H1 (cell line): ENCODE data around the gene USP36. TPM values are rescaled to one million over a fixed set of nuclear protein-coding genes. Genes with fewer than 3 reads are reported as not detected.

Source experiments
- CTCF ChIA-PET: fragments of 300-600 bp; sonication (Branson Sonifier 250); formaldehyde crosslinking; loops from one replicate; lab custom pipeline; 2021; ENCODE audit not compliant: partially characterized antibody; lab: Charles Lee
- POLR2A ChIA-PET: fragments of 300-600 bp; sonication (Branson Sonifier 250); formaldehyde crosslinking; loops from one replicate; lab custom pipeline; 2021; ENCODE audit warnings: inconsistent platforms; ENCODE audit not compliant: partially characterized antibody; lab: Charles Lee
- DNase-seq, 2 experiments: peaks; one replicate each; pipeline versions ENCODE4 v3.0.0 to v3.0.0-alpha.2; 2010 to 2022; ENCODE audit warnings: low spot score in 2 of 2, low read depth in 1 of 2, mixed read lengths in 1 of 2
- FAIRE-seq: peaks from 2 replicates; lab custom pipeline; 2011; peaks lifted over from hg19 to GRCh38; lab: Jason Lieb, UNC
- H2AFZ ChIP-seq: 2 replicates; pipeline ENCODE4 v1.8.1; 2012; ENCODE audit warnings: low read length, inconsistent platforms
- H2AK5ac ChIP-seq: 2 replicates; pipeline ENCODE4 v1.6.1; 2013; ENCODE audit warnings: low read depth, low read length
- H2BK120ac ChIP-seq: replicated peaks from 2 replicates; pipeline ENCODE3; 2013; ENCODE audit warnings: low read depth, low read length, inconsistent platforms
- H2BK12ac ChIP-seq: 2 replicates; pipeline ENCODE4 v1.6.1; 2013; ENCODE audit warnings: low read depth, low read length
- H2BK15ac ChIP-seq: 2 replicates; pipeline ENCODE4 v1.6.1; 2013; ENCODE audit warnings: low read length
- H2BK20ac ChIP-seq: 2 replicates; pipeline ENCODE4 v1.6.1; 2013; ENCODE audit warnings: low read length
- H2BK5ac ChIP-seq: 2 replicates; pipeline ENCODE4 v1.6.1; 2013; ENCODE audit warnings: low read depth, low read length
- H3K14ac ChIP-seq: 2 replicates; pipeline ENCODE4 v1.6.1; 2013; ENCODE audit warnings: inconsistent platforms; ENCODE audit not compliant: insufficient read length
- H3K18ac ChIP-seq: 2 replicates; pipeline ENCODE4 v1.6.1; 2013; ENCODE audit warnings: low read length; ENCODE audit errors: extremely low read depth
- H3K23ac ChIP-seq: 2 replicates; pipeline ENCODE4 v1.6.1; 2013; ENCODE audit warnings: inconsistent platforms; ENCODE audit not compliant: insufficient read length
- H3K23me2 ChIP-seq: 2 replicates; pipeline ENCODE4 v1.6.1; 2013; ENCODE audit warnings: low read depth, low read length
- H3K27ac ChIP-seq: 2 replicates; pipeline ENCODE4 v1.6.1; 2011; ENCODE audit warnings: low read depth, low read length, inconsistent platforms
- H3K27me3 ChIP-seq, 4 experiments: replicated peaks in 1 of 4; 1 replicate in 1 of 4; 2 replicates in 3 of 4; pipeline versions ENCODE4 v1.6.1 to v1.8.1; 2011 to 2013; ENCODE audit warnings: low read length in 3 of 4, mild to moderate bottlenecking in 3 of 4, inconsistent platforms in 2 of 4, mixed read lengths in 2 of 4, moderate library complexity in 1 of 4; ENCODE audit not compliant: control insufficient read depth in 3 of 4, insufficient read depth in 3 of 4; ENCODE audit errors: extremely low read depth in 1 of 4
- H3K36me3 ChIP-seq, 4 experiments: 2 replicates each; pipeline versions ENCODE4 v1.6.1 to v1.8.1; 2011 to 2013; ENCODE audit warnings: mild to moderate bottlenecking in 4 of 4, low read length in 3 of 4, moderate library complexity in 2 of 4, control low read depth in 1 of 4, inconsistent platforms in 1 of 4; ENCODE audit not compliant: insufficient read depth in 4 of 4, control insufficient read depth in 2 of 4
- H3K4ac ChIP-seq: replicated peaks from 2 replicates; pipeline ENCODE3; 2013; ENCODE audit warnings: low read length, low read depth, mixed read lengths, inconsistent platforms; ENCODE audit not compliant: insufficient read length
- H3K4me1 ChIP-seq, 4 experiments: replicated peaks in 1 of 4; 1 replicate in 1 of 4; 2 replicates in 3 of 4; pipeline versions ENCODE4 v1.6.1 to v1.8.1; 2011 to 2013; ENCODE audit warnings: low read length in 3 of 4, inconsistent platforms in 2 of 4, mixed read lengths in 1 of 4; ENCODE audit not compliant: insufficient read depth in 4 of 4, control insufficient read depth in 3 of 4
- H3K4me2 ChIP-seq, 2 experiments: 2 replicates each; pipeline versions ENCODE4 v1.6.1 to v1.8.1; 2011 to 2013; ENCODE audit warnings: low read depth in 2 of 2, low read length in 2 of 2, control low read depth in 1 of 2, inconsistent platforms in 1 of 2, mild to moderate bottlenecking in 1 of 2; ENCODE audit not compliant: insufficient read depth in 1 of 2
- H3K4me3 ChIP-seq, 4 experiments: fragments of 200-600, 300-600 bp in 1 of 4; sonication (generic), shearing (Covaris generic), sonication (Bioruptor Twin) in 1 of 4; 2 replicates each; pipeline versions ENCODE4 v1.5.1 to v1.8.1; 2011 to 2016; ENCODE audit warnings: low read length in 4 of 4, low read depth in 3 of 4, control low read depth in 2 of 4, inconsistent platforms in 2 of 4, mild to moderate bottlenecking in 2 of 4, mixed read lengths in 1 of 4, moderate library complexity in 1 of 4; ENCODE audit not compliant: insufficient read depth in 2 of 4; ENCODE audit errors: extremely low read depth in 1 of 4
- H3K56ac ChIP-seq: replicated peaks from 2 replicates; pipeline ENCODE3; 2013; ENCODE audit warnings: low read depth, mild to moderate bottlenecking, mixed read lengths, low read length, inconsistent platforms; ENCODE audit not compliant: insufficient read length
- H3K79me1 ChIP-seq: 2 replicates; pipeline ENCODE4 v1.6.1; 2013; ENCODE audit warnings: low read depth, low read length, control low read depth
- H3K79me2 ChIP-seq, 2 experiments: 2 replicates each; pipeline versions ENCODE4 v1.6.1 to v1.8.1; 2012 to 2013; ENCODE audit warnings: low read length in 2 of 2, mild to moderate bottlenecking in 2 of 2, inconsistent platforms in 1 of 2; ENCODE audit not compliant: insufficient read depth in 2 of 2, control insufficient read depth in 1 of 2
- H3K9ac ChIP-seq, 4 experiments: replicated peaks in 1 of 4; 1 replicate in 1 of 4; 2 replicates in 3 of 4; pipeline versions ENCODE4 v1.6.1 to v1.8.1; 2011 to 2013; ENCODE audit warnings: low read depth in 3 of 4, low read length in 3 of 4, control low read depth in 2 of 4, mild to moderate bottlenecking in 2 of 4, moderate library complexity in 2 of 4, inconsistent platforms in 1 of 4; ENCODE audit errors: extremely low read depth in 1 of 4
- H3K9me3 ChIP-seq, 2 experiments: 2 replicates each; pipeline versions ENCODE4 v1.6.1 to v1.8.1; 2012 to 2013; ENCODE audit warnings: mild to moderate bottlenecking in 2 of 2, moderate library complexity in 2 of 2, control low read depth in 1 of 2, inconsistent platforms in 1 of 2, low read depth in 1 of 2, low read length in 1 of 2, mixed read lengths in 1 of 2; ENCODE audit not compliant: insufficient read depth in 2 of 2
- H4K20me1 ChIP-seq, 2 experiments: replicated peaks in 1 of 2; 2 replicates each; pipeline versions ENCODE3 to v1.8.1; 2011 to 2013; ENCODE audit warnings: inconsistent platforms in 2 of 2, low read length in 2 of 2, mild to moderate bottlenecking in 1 of 2; ENCODE audit not compliant: insufficient read depth in 2 of 2, control insufficient read depth in 1 of 2
- H4K5ac ChIP-seq: 2 replicates; pipeline ENCODE4 v1.6.1; 2013; ENCODE audit warnings: low read length, low read depth, mixed read lengths, inconsistent platforms; ENCODE audit not compliant: insufficient read length
- H4K8ac ChIP-seq: 2 replicates; pipeline ENCODE4 v1.8.0; 2013; ENCODE audit warnings: mild to moderate bottlenecking, moderate library complexity, low read length, inconsistent platforms; ENCODE audit not compliant: insufficient read depth; ENCODE audit errors: extremely low read depth
- H4K91ac ChIP-seq: replicated peaks from 2 replicates; pipeline ENCODE3; 2013; ENCODE audit warnings: low read length, mixed read lengths, inconsistent platforms; ENCODE audit not compliant: insufficient read length
- ATF2 ChIP-seq: IDR thresholded peaks from 2 replicates; pipeline ENCODE4 v1.6.1; 2012; ENCODE audit warnings: low read length, inconsistent platforms
- BACH1 ChIP-seq: IDR thresholded peaks from 2 replicates; pipeline ENCODE4 v1.6.1; 2012; ENCODE audit warnings: low read length, improper control_type of control experiment
- CTBP2 ChIP-seq: IDR thresholded peaks from 2 replicates; pipeline ENCODE4 v1.7.0; 2011; ENCODE audit warnings: borderline replicate concordance, mild to moderate bottlenecking, moderate library complexity, mixed read lengths, low read length; ENCODE audit not compliant: insufficient read depth, insufficient read length
- GTF2F1 ChIP-seq: IDR thresholded peaks from 2 replicates; pipeline ENCODE4 v1.6.1; 2012; ENCODE audit warnings: low read depth, low read length, improper control_type of control experiment, borderline replicate concordance
- JUN ChIP-seq: IDR thresholded peaks from 2 replicates; pipeline ENCODE4 v1.6.1; 2011; ENCODE audit warnings: low read depth, mild to moderate bottlenecking, improper control_type of control experiment, low read length
- RAD21 ChIP-seq, 2 experiments: IDR thresholded peaks in 1 of 2; conservative IDR thresholded peaks in 1 of 2; 2 replicates each; pipeline ENCODE4 v1.6.1; 2011; ENCODE audit warnings: low read depth in 2 of 2, low read length in 2 of 2, improper control_type of control experiment in 1 of 2, inconsistent platforms in 1 of 2, mild to moderate bottlenecking in 1 of 2, moderate library complexity in 1 of 2
- RBBP5 ChIP-seq: IDR thresholded peaks from 2 replicates; pipeline ENCODE4 v1.7.1; 2012; ENCODE audit warnings: low read depth, mild to moderate bottlenecking, inconsistent platforms, low read length, moderate library complexity, borderline replicate concordance
- RFX5 ChIP-seq: IDR thresholded peaks from 2 replicates; pipeline ENCODE4 v1.6.1; 2011; ENCODE audit warnings: low read depth, low read length, improper control_type of control experiment, borderline replicate concordance
- SIX5 ChIP-seq: IDR thresholded peaks from 2 replicates; pipeline ENCODE4 v1.6.1; 2011; ENCODE audit warnings: mild to moderate bottlenecking, low read depth, low read length
- TBP ChIP-seq: IDR thresholded peaks from 2 replicates; pipeline ENCODE4 v1.6.1; 2011; ENCODE audit warnings: low read depth, low read length, improper control_type of control experiment
- TEAD4 ChIP-seq: IDR thresholded peaks from 2 replicates; pipeline ENCODE4 v1.6.1; 2012; ENCODE audit warnings: low read depth, low read length, inconsistent platforms, mixed read lengths
- WGBS, 2 experiments: shearing (Covaris generic) in 1 of 2; methylation state at CpG; one replicate each; pipeline versions ENCODE4 v1.1.6 to v1.1.7; 2013 to 2015; ENCODE audit warnings: low lambda C conversion rate in 2 of 2, mixed read lengths in 2 of 2, inconsistent platforms in 1 of 2, low coverage in 1 of 2, missing lambda C conversion rate in 1 of 2; ENCODE audit not compliant: insufficient replicate concordance in 2 of 2, insufficient coverage in 1 of 2, insufficient read length in 1 of 2; ENCODE audit errors: extremely low coverage in 1 of 2, missing lambda C conversion rate in 1 of 2; 5-methylcytosine and 5-hydroxymethylcytosine counted together
- polyA plus RNA-seq, 7 experiments: library from polyadenylated mRNA; depleted of rRNA in 3 of 7; stranded (reverse) in 5 of 7; unstranded in 2 of 7; fragments of >200 nt in 5 of 7; fragments of 200-250 nt in 2 of 7; gene quantifications; 1 replicate in 5 of 7; 2 replicates in 1 of 7; 4 replicates in 1 of 7; pipeline versions ENCODE4 v1.2.1 to v1.2.3, GENCODE V29; 2011 to 2013; ENCODE audit warnings: missing spikeins in 2 of 7, mixed read lengths in 2 of 7
- total RNA-seq: library from RNA; stranded (reverse); fragmentation: NEBNext Ultra II Directional; extraction: Animal tissue kit (Norgen Biotek cat#: 25700); gene quantifications from 2 replicates; pipeline ENCODE4 v1.2.1, GENCODE V29; 2021

USP36 gene
- total and polyA plus RNA-seq, 2 of the 8 experiments (the other 6 are each of a cell fraction or from before 2014, with no cell fraction given) = 40.7 to 67.7 TPM

- H2AFZ ChIP-seq = no peak overlapping the region
- no peak overlapping the region for H2BK5ac ChIP-seq
- CTCF ChIA-PET = interaction anchor here (1.0 to 1.1 kb wide), 2 partner anchors 16 to 113 kb away, joined by 4 to 5 read pairs; no protein-coding TSS in a partner anchor
- no peaks in the 10 kb centered on the region for H3K27me3 ChIP-seq
- no peak overlapping the region for H3K4me2 ChIP-seq
- H3K18ac ChIP-seq = no peak overlapping the region
- no peak overlapping the region for H3K4me3 ChIP-seq
- H2BK20ac ChIP-seq = no peak overlapping the region
- no peak overlapping the region for H4K8ac ChIP-seq
- no peak overlapping the region for H3K9ac ChIP-seq
- no peaks in the 10 kb centered on the region for H3K4me1 ChIP-seq
- H2AK5ac ChIP-seq = no peak overlapping the region
- H2BK15ac ChIP-seq = no peak overlapping the region
- DNase-seq (no peak), FAIRE-seq (no peak)
- no peak overlapping the region for H3K56ac ChIP-seq
- H3K23ac ChIP-seq = no peak overlapping the region
- H3K9me3 ChIP-seq = no peaks in the 10 kb centered on the region
- H3K23me2 ChIP-seq = no peaks in the 10 kb centered on the region
- WGBS, 2 experiments = 88% methylated on average over 4 of the region's 4 CpGs; no CpG with 5 or more reads in 1 of the 2 experiments
- no peaks in the 10 kb centered on the region for H3K79me2 ChIP-seq
- H4K91ac ChIP-seq = no peak overlapping the region
- H2BK120ac ChIP-seq = no peak overlapping the region
- H3K79me1 ChIP-seq = no peaks in the 10 kb centered on the region
- no peak overlapping the region for H3K27ac ChIP-seq
- H3K4ac ChIP-seq = no peak overlapping the region
- H2BK12ac ChIP-seq = no peak overlapping the region
- no peak overlapping the region for H3K14ac ChIP-seq
- peaks cover 0 to 4% of the 10 kb centered on the region in 2 experiments for H4K20me1 ChIP-seq
- POLR2A ChIA-PET = no interaction called here
- H3K36me3 ChIP-seq = peaks cover 0 to 6% (median 2%) of the 10 kb centered on the region in 4 experiments; a peak in 6 of 8 replicates
- no peak overlapping the region for H4K5ac ChIP-seq
- TF ChIP-seq RAD21 (IDR thresholded peaks at IDR 0.05 in 1 of 2, conservative IDR thresholded peaks at IDR 0.05 in 1 of 2; ENCODE audit: low read depth in 2 of 2, low read length in 2 of 2) (no peak), TEAD4 (no peak), BACH1 (no peak), GTF2F1 (no peak), ATF2 (no peak), RFX5 (no peak), SIX5 (no peak), TBP (no peak), RBBP5 (no peak), CTBP2 (no peak), JUN (no peak)
These were observed 18.4 kb upstream of the USP36 start for GRCh38 chr17:78859051-78859450.
